ENCODE data around the gene IGFBP2.

GRCh38 chr2:216648105-216648504, 14.9 kb downstream of the IGFBP2 start:
- TF ChIP-seq RFX5 (IDR thresholded peaks at IDR 0.05; ENCODE audit: low read depth, low read length) (no peak), CTCF (conservative IDR thresholded peaks at IDR 0.05; ENCODE audit: low read depth, low read length) (no peak), USF2 (IDR thresholded peaks at IDR 0.05; ENCODE audit: low read depth, low read length) (no peak), MXI1 (IDR thresholded peaks at IDR 0.05; ENCODE audit: borderline replicate concordance, low read depth, low read length) (no peak)
